DOHH2 (cell line): ENCODE data around the gene TTLL8.

Source experiments
- H3F3A ChIP-seq: fragments of 200-600 bp; sonication (generic), shearing (Covaris generic); 2 replicates; pipeline ENCODE4 v1.6.0; 2016; ENCODE audit warnings: antibody characterized with exemption, mild to moderate bottlenecking; ENCODE audit not compliant: control insufficient read depth, insufficient read depth
- H3K27ac ChIP-seq: fragments of 200-600 bp; sonication (generic); 2 replicates; pipeline ENCODE4 v1.5.1; 2014; ENCODE audit warnings: low read depth, mild to moderate bottlenecking, low read length, moderate library complexity
- H3K27me3 ChIP-seq: fragments of 200-600 bp; sonication (generic); 2 replicates; pipeline ENCODE4 v1.6.1; 2014; ENCODE audit warnings: mild to moderate bottlenecking, low read length, mixed read lengths; ENCODE audit not compliant: control insufficient read depth
- H3K36me3 ChIP-seq: fragments of 200-600 bp; sonication (generic); 2 replicates; pipeline ENCODE4 v1.6.1; 2014; ENCODE audit warnings: mild to moderate bottlenecking, low read length, moderate library complexity, mixed read lengths; ENCODE audit not compliant: control insufficient read depth
- H3K4me1 ChIP-seq: fragments of 200-600 bp; sonication (generic); 2 replicates; pipeline ENCODE4 v1.6.1; 2014; ENCODE audit warnings: mild to moderate bottlenecking, low read length, mixed read lengths; ENCODE audit not compliant: control insufficient read depth
- H3K4me2 ChIP-seq: fragments of 200-600 bp; sonication (generic); 2 replicates; pipeline ENCODE4 v1.6.0; 2014; ENCODE audit warnings: mild to moderate bottlenecking, low read length, moderate library complexity
- H3K4me3 ChIP-seq: fragments of 200-600 bp; sonication (generic); 2 replicates; pipeline ENCODE4 v1.5.1; 2014; ENCODE audit warnings: mild to moderate bottlenecking, low read length, mixed read lengths
- H3K79me2 ChIP-seq: fragments of 200-600 bp; sonication (generic); 2 replicates; pipeline ENCODE4 v1.6.1; 2014; ENCODE audit warnings: mild to moderate bottlenecking, low read length, mixed read lengths; ENCODE audit not compliant: control insufficient read depth
- H3K9me2 ChIP-seq: fragments of 200-600 bp; sonication (generic); replicated peaks from 2 replicates; pipeline ENCODE4 v1.6.1; 2014; ENCODE audit warnings: mild to moderate bottlenecking, low read length, mixed read lengths; ENCODE audit not compliant: control insufficient read depth
- H3K9me3 ChIP-seq: fragments of 200-600 bp; sonication (generic); 2 replicates; pipeline ENCODE4 v1.6.1; 2014; ENCODE audit warnings: antibody characterized with exemption, low read length, mixed read lengths; ENCODE audit not compliant: control insufficient read depth, insufficient read depth
- H4K20me1 ChIP-seq: fragments of 200-600 bp; sonication (generic); 2 replicates; pipeline ENCODE4 v1.6.0; 2014; ENCODE audit warnings: low read depth, mild to moderate bottlenecking, antibody characterized with exemption, low read length, moderate library complexity; ENCODE audit not compliant: control insufficient read depth, insufficient read depth
- EZH2phosphoT487 ChIP-seq: fragments of 200-600 bp; sonication (generic); IDR thresholded peaks from 2 replicates; pipeline ENCODE4 v1.6.1; 2017; ENCODE audit warnings: borderline replicate concordance, mild to moderate bottlenecking, antibody characterized with exemption, low read length, moderate library complexity, mixed read lengths
- TF ChIP-seq, protein P1 (sequence below): fragments of 200-600 bp; sonication (generic); IDR thresholded peaks from one replicate; pipeline ENCODE4 v1.5.1; 2014; ENCODE audit warnings: antibody characterized with exemption, mild to moderate bottlenecking, low read depth, low read length; ENCODE audit not compliant: poor library complexity, severe bottlenecking

The TTLL8 gene

DNA sequence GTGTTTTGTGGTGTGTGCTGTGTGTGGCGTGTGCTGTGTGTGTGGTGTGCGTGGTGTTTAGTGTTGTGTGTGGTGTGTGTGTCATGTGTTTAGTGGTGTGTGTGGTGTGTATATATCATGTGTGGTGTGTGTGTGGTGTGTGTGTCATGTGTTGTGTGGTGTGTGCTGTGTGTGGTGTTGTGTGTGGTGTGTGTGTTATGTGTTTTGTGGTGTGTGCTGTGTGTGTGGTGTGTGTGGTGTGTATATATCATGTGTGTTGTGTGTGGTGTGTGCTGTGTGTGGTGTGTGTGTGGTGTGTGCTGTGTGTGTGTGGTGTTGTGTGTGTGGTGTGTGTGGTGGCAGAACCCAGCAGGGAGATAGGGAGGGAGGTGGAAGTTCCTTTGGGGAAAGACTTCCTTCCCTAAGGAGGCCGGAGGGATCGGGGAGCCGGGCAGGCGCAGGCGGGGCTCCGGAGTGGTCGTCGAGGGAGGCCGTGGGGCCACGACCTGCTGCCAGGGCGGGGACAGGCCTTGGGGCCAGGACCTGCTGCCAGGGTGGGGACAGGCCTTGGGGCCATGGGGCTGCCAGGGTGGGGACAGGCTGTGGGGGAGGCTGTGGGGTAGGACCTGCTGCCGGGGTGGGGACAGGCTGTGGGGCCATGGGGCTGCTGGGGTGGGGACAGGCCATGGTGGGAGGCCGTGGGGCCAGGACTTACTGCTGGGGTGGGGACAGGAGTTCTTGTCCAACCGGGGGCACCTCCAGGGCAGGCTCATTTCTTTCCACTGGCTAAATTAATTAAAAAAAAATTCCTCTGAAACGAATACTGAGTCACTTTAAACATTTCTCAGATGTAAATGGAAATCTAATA lies 82.3 kb downstream of the TTLL8 start:
- Histone ChIP-seq H3K27me3 (no peaks in the 10 kb centered on the region; the same call in 1 of the 2 replicates), H3K4me1 (peaks cover 45% of the 10 kb centered on the region), H3K4me3 (peak overlapping the region; percentile 29), H3K4me2 (peak overlapping the region; percentile 9), H3F3A (peaks cover 34% of the 10 kb centered on the region), H3K9me3 (peaks cover 6% of the 10 kb centered on the region; the same call in 1 of the 2 replicates), H4K20me1 (no peaks in the 10 kb centered on the region), H3K27ac (no peak overlapping the region), H3K36me3 (no peaks in the 10 kb centered on the region), H3K9me2 (no peaks in the 10 kb centered on the region), H3K79me2 (no peaks in the 10 kb centered on the region)
- no peak for TF ChIP-seq EZH2phosphoT487
- TF ChIP-seq, protein P1, sequence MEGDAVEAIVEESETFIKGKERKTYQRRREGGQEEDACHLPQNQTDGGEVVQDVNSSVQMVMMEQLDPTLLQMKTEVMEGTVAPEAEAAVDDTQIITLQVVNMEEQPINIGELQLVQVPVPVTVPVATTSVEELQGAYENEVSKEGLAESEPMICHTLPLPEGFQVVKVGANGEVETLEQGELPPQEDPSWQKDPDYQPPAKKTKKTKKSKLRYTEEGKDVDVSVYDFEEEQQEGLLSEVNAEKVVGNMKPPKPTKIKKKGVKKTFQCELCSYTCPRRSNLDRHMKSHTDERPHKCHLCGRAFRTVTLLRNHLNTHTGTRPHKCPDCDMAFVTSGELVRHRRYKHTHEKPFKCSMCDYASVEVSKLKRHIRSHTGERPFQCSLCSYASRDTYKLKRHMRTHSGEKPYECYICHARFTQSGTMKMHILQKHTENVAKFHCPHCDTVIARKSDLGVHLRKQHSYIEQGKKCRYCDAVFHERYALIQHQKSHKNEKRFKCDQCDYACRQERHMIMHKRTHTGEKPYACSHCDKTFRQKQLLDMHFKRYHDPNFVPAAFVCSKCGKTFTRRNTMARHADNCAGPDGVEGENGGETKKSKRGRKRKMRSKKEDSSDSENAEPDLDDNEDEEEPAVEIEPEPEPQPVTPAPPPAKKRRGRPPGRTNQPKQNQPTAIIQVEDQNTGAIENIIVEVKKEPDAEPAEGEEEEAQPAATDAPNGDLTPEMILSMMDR = no peak

DNA sequence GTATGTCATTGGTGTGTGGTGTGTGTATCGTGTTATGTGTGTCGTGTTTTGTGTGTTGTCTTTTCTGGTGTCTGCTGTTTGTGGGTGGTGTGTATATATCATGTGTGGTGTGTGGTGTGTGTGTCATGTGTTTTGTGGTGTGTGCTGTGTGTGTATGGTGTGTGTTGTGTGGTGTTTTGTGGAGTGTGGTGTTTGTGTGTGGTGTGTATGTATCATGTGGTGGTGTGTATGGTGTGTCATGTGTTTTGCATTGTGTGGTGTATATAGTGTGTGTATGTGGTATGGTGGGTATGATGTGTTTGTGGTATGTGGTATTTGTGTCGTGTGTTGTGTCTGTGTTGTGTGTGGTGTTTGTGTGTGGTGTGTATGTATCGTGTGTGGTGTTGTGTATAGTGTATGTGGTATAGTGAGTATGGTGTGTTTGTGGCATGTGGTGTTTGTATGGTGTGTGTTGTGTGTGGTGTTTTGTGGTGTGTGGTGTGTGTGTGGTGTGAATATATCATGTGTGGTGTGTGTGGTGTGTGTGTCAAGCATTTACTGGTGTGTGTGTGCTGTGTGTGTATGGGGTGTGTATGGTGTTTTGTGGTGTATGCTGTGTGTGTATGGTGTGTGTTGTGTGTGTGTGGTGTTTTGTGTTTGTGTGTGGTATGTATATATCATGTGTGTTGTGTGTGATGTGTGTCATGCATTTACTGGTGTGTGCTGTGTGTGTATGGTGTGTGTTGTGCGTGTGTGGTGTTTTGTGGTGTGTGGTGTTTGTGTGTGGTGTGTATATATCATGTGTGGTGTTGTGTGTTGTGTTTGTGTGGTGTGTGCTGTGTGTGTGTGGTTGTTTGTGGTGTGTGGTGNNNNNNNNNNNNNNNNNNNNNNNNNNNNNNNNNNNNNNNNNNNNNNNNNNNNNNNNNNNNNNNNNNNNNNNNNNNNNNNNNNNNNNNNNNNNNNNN lies 84.8 kb downstream of the TTLL8 start:
- TF ChIP-seq, protein P1 = no peak
- no peak for TF ChIP-seq EZH2phosphoT487
- no peaks in the 10 kb centered on the region; the same call in 1 of the 2 replicates for H3K27me3 ChIP-seq
- H3K79me2 ChIP-seq = no peaks in the 10 kb centered on the region
- H3F3A ChIP-seq = peaks cover 28% of the 10 kb centered on the region
- no peak overlapping the region for H3K27ac ChIP-seq
- peaks cover 51% of the 10 kb centered on the region for H3K4me1 ChIP-seq
- no peaks in the 10 kb centered on the region for H3K36me3 ChIP-seq
- no peaks in the 10 kb centered on the region for H4K20me1 ChIP-seq
- H3K4me2 ChIP-seq = no peak overlapping the region
- no peaks in the 10 kb centered on the region for H3K9me2 ChIP-seq
- no peak overlapping the region for H3K4me3 ChIP-seq
- peaks cover 6% of the 10 kb centered on the region; the same call in 1 of the 2 replicates for H3K9me3 ChIP-seq

DNA sequence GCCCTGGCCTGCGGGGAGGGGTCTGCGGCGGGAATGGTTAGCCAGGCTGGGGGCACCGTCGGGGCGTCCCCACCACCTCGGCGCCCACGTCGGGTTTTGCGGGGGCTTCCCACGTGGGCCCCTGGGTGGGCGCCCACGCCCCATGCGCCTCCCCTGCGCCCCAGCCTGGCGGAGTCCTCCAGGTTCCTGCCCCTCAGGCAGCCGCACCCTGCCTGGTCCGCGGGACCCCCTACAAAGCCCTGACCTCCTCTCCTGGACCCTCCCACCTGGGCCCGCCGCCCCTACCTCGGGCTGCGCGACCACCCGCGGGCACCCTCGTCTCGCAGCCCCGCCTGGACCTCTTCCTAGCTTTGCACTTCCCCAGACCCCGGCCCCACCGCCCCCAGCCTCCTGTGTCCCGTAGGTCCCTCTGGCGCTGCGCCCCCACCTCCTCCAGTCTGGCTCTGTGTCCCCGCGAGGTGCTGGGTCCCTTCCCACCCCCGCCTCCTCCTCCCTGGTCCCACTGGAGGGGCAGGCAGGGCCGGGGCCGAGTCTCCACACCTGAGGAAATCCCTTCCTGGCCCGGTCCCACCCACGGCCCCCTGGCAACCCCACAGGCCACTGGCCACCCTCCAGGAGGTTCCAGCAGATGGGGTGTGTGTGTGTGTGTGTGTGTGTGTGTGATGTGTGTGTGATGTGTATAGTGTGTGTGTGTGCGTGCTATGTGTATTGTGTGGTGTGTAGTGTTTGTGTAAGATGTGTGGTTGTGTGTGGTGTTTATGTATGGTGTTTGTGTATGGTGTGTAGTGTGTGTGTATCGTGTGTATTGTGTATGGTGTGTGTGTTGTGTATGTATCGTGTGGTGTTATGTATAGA lies 85.7 kb downstream of the TTLL8 start:
- Histone ChIP-seq H4K20me1 (no peaks in the 10 kb centered on the region), H3K9me3 (peaks cover 6% of the 10 kb centered on the region; the same call in 1 of the 2 replicates), H3F3A (peaks cover 24% of the 10 kb centered on the region), H3K4me1 (peaks cover 53% of the 10 kb centered on the region), H3K4me3 (peak overlapping the region; percentile 63), H3K27ac (no peak overlapping the region), H3K4me2 (peak overlapping the region; percentile 83), H3K79me2 (no peaks in the 10 kb centered on the region), H3K27me3 (no peaks in the 10 kb centered on the region; the same call in 1 of the 2 replicates), H3K9me2 (no peaks in the 10 kb centered on the region), H3K36me3 (no peaks in the 10 kb centered on the region)
- TF ChIP-seq, protein P1 = no peak
- TF ChIP-seq EZH2phosphoT487 = no peak
